HG02981 (cell line): Measurements from ENCODE around the gene ARMC2.
A peak's percentile ranks its signal among the peaks of the same experiment; 100 is the strongest.

Experiments
- ATAC-seq: cut with Tn5 transposase; IDR thresholded peaks from one replicate; pipeline ENCODE4 v1.9.1; 2021; ENCODE audit warnings: mild to moderate bottlenecking, moderate library complexity; ENCODE audit not compliant: unreplicated experiment

ARMC2 gene

DNA sequence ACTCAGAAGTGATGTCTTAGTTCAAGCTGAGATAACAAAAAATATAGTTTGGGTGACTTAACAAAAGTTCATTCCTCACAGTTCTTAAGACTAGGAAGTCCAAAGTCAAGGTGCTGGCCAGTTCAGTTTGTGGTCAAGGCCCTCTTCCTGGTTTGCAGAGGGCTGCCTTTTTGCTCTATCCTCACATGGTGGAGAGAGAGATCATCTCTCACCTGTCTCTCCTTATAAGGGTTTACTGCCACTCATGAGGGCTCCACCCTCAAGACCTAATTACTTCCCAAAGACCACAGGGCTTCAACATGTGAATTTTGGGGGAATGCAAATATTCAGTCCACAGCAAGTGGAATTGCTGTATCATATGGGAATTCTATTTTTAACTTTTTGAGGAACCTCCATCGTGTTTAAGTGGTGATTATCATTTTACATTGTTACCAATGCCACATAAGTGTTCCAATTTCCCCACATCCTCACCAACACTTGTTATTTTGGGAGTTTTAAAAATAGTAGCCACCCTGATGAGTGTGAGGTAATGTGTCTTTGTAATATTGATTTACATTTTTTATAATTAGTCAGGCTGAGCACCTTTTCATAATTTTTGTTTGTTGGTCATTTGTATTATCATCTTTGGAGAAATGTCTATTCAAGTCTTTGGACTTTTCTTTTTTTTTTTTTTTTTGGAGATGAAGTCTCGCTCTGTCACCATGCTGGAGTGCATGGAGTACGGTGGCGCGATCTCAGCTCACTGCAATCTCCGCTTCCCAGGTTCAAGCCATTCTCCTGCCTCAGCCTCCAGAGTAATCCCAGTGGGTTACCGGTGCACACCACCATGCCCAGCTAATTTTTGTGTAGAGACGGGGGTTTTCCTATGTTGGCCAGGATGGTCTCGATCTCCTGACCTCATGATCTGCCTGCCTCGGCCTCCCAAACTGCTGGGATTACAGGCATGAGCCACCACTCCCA lies 134.2 kb downstream of the ARMC2 start:
- ATAC-seq, result no peak

DNA sequence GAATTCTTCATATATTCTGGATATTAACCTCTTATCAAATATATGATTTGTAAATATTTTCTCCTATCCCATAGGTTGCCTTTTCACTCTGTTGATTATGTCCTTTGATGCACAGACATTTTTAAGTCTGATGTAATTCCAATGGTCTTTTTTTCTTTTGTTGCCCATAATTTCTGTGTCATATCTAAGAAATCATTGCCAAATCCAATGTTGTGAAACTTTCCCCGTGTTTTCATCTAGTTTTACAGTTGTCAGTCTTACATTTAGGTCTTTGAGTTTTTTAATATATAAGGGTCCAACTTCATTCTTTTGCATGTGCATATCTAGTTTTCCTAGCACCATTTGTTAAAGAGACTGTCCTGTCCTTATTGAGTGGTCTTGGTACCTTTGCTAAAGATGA lies 134.9 kb downstream of the ARMC2 start:
- no peak for ATAC-seq

DNA sequence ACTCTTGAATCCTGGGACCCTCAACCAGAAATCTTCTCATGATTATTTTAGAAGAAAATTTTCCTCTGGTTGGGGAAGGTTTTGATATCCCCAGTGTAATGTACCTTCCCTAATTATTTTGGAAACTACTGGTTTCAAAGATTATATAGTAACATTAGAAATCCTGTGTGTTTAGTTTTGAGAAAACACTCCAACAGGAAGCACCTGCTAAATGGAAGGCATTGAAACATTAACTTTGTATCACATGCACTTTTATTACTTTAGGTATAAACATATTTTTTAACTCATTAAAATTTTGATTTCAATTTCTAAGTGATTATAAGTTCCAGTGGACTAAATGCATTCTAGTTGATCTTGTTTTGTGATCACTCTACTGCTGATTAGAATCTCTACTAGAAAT lies 137.1 kb downstream of the ARMC2 start:
- no peak for ATAC-seq

DNA sequence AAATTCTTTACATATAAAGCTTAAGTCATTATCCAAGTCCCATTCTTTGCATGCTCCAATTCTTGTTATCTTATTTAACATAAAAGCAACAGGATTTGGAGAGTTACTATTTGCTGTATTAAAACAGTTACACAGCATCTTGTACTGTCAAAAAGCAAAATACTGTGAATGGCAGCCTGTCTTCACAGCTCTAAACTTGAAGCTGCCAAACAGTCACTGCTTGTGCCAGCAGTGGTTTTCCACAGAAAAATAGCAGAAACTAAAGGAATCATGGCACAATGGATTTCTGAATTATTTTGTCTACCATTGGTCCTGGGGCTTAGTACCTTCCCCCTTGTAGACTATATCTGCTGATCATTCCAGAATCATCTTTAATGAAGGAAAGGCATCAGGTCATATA lies 138.9 kb downstream of the ARMC2 start:
- no peak for ATAC-seq

DNA sequence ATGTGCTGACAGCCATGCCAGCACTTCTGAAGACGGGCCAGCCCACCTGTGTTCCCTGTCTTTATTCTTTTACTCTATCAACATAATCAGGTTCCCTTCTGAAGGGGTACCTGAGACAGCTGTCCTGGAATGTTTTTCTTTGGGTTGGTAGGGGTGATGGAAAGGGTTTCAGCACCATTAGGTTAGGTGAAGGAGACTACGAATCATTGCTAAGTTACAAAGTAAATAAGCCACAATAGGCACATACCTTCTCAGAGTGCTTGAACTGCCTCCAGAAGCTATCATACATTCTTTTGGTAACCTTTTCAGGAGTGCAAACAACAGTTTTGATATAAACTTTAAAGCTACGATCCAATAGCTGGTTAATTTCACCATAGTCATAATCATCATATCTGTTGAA lies 140.1 kb downstream of the ARMC2 start:
- no peak for ATAC-seq

DNA sequence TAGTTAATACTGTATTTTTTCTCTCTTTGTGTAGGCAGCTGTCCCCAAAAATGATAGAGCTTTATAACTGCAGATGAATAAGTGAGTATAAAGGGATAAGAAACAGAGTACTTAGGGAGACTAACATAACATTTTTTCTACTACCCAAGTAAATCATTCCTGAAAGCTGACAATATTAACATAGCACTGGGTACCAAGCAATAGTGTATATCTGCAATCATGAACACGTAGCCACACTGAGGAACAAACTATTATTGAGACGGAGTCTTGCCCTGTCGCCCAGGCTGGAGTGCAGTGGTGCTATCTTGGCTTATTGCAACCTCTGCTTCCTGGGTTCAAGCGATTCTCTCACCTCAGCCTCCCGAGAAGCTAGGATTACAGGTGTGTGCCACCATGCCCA lies 140.5 kb downstream of the ARMC2 start:
- no peak for ATAC-seq

DNA sequence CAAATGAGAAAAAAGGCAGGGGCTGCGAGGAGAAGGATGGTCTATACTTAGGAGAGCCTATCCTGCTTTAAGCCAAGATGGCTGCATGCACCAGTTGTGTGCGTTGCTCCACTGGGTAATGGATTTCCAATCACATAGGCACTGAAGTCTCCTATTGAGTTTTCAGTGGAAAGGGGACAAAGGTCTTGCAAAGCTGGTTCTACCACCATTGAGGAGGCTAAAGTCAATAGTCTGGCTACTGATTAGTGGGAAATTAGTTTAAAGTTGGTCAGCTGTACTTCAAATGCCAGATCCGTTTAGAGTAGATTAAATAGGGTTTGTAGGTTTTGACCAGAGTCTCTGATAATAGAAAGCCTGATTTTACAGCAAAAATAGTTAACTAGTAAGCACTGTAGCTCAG lies 141.5 kb downstream of the ARMC2 start:
- no peak for ATAC-seq

DNA sequence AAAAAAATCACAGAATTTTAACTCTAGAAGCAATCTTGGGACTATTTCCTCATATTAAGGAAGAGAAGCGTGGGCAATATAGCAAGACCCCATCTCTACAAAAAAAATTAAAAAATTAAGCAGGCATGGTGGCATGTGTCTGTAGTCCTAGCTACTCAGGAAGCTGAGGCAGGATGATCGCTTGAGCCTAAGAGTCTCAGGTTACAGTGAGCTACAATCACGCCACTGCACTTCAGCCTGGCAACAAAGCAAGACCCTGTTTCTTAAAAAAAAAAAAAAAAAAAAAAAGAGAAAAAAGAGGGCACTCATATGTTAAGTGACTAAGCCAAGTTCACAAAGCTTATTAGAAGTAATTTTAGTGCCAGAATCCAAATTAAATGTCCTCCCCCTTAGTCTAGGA lies 145.7 kb downstream of the ARMC2 start:
- ATAC-seq, result no peak

DNA sequence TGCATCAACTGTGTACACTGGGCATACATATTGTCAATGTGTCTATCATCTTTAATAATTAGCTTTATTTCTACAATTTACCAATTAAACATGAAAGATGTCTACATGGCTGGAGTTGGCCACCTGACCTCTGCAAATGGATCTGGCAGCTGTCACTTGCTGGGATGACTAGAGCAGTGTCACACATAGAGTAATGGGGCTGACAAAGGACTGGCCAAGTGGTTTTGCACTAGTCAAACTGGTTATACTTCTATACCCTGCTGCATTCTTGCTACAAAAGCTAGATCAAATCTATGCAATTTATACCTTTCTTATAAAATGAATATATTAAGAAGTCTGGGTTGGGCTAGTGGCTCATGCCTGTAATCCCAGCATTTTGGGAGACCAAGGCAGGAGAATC lies 147.1 kb downstream of the ARMC2 start:
- no peak for ATAC-seq

DNA sequence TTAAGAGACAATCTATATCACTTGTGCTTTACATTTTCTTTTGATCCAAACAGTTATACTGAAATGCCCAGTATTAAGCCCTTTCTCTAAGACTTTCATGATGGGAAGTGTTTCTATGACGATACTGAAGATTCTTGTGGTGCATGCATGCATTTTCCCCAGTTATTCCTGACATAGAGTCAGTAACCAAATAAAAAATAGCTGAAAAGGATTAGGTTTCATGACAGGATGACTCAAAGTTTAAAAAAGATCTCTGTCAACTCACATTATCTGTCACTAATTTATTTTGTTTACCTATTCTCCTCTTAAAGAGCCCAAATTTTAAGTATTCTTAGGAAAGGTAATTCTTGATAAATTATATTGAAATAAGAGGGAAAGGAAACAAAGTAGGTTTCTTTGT lies 148.0 kb downstream of the ARMC2 start:
- no peak for ATAC-seq

DNA sequence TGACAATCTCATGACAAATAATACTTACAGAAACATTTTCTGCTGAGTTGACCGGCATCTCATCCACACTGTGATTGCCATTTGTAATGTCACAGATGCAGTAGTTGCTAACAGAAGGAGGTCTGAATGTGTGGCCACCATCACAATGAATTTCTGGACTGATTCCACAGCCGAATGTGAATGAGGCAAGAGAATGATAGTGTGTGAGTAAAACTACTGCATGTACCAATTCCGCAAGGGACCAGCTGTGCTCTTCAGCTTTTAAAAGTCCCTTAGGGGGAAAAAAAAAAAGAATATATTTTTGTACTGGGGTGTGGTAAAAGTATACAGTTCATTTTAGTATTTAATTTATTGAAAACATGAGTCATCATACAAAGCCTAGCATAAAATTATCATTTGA lies 150.3 kb downstream of the ARMC2 start:
- ATAC-seq, result no peak

DNA sequence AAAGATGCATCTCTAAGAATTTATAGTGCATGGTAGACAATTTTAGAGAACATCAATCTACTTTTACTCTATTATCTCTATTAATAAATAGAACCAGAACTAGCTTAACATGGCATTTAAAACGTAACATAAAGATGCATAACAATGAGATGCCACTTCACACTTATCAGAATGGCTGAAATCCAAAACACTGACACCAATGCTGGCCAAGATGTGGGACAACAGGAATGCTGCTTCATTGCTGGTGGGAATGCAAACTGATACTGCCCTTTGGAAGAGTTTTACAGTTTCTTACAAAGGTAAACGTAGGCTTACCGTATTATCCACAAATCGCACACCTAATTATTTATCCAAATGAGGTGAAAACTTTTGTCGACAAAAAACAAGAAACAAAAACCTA lies 151.2 kb downstream of the ARMC2 start:
- ATAC-seq, result no peak

DNA sequence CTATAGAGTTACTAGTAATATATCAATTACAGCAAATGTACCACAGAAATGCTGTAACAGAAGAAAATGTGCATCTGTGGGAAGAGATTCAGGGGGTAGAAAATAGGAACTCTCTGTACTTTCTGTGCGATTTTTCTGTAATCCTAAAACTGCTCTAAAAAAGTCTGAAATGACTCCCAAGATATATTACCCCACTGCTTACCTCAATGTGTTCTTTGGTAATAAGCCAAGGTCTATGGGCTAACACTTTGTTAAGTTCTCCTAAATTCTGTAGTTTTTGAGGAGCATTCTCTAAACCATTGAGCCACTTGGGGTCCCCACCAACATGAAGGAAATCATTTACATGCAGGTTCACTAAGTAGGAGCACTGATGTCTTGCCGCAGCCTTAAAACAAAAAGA lies 152.1 kb downstream of the ARMC2 start:
- ATAC-seq, result no peak

DNA sequence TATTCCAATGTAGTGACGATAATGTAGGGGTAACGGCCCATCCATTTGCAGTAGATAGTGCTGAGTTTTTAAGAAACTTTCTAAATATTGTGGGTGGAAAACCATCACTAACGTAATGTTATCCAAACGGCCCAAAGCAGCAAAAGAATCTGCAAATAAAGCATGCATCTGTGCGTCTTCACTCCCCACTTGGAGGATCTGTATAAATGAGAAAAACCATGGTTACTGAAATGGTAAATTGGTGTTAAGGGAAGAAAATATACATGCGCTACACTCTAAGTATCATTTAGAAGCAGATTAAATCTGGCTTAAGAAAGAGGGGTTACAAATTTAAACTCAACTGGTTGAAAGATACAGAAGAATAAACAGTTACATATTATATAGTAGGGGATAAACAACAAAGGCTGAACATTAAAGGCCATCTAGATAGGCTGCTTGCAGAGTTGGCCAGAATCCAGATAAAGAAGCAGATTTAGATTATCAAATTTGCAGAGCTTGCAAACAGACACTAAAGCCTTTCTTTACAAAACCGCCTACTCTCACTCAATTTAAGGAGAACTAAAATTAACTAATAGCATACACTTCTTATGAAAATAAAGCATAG lies 153.2 kb downstream of the ARMC2 start:
- ATAC-seq, result no peak

DNA sequence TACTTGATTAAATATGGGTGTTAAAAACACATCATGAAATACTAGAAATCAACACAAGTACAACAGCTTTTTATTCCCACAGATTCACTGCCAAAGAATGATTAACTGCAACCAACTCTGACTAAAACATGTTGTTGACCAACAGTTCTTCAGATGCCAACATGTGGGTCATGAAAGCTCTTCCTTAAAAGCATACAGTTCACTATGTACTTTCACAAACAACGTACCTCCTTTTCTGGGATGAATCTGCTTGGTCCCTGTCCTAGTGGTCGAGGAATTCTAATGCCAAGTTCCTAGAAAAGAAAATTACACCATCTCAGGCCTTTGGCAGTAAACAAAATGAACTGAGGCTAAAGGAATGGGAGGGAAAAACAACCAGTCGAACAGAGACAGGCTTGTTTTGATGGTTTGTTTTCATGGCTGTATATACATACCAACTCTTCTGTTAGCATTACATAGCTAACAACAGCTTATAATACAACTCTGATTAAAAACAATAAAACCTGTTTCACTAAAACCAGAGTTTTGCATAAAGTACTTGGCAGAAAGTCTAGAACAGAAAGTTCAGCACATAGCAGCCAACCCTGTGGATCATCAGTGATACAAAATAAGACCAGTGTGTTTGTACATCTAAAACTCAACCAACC lies 154.0 kb downstream of the ARMC2 start:
- ATAC-seq, result no peak

DNA sequence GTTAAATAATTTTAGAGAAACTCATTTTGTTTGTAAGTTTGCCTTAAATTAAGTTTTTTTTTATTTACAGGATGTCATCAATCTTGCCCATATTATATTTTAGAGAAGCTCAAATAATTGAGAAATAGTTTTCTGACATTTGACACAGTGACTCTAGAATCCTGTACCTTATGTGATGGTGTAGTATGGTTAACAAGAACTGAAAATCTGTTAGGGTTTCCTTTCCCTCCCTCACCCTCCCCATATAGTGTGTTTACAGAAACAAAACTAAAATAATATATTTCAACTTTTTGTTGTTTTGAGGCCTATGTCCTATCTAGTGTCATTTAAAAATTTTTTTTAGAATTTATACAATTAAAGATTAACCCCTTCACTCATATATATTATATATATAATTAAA lies 154.7 kb downstream of the ARMC2 start:
- no peak for ATAC-seq

DNA sequence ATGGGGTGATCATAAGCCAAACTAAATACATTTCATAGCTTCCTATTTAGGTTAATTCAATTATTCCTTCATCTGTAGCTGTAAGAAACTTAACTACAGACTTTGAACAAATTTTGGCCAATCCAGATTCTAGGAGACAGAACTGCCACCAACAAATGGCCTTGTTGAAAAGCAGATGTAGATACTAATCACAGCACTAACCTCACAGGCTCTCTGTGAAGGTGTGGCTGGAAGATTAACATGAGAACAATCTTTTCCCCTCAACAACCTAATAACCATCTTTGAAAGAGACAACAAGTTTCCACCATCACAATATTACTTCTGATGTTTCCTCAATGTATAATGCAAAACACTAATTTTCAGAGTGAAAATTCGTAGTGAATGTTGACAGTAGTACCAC lies 158.6 kb downstream of the ARMC2 start:
- ATAC-seq, result no peak

DNA sequence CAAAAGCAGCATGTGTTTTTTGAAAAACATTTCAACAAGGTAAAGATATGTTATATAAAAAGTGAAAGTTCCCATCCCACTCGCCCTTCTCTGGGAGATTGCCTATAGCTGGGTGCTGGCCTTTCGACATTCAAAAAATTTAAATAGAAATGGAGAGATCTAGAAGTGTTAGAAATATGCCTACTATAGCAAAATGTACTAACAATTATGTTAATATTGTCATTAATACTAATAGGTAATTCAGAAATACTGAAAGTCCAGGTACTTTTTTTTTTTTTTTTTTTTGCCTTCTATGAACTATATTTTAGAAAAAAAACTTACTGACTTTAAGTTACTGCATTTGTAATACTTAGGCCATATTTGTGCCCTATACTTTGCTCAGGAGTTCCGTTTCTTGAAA lies 159.3 kb downstream of the ARMC2 start:
- ATAC-seq, result no peak

DNA sequence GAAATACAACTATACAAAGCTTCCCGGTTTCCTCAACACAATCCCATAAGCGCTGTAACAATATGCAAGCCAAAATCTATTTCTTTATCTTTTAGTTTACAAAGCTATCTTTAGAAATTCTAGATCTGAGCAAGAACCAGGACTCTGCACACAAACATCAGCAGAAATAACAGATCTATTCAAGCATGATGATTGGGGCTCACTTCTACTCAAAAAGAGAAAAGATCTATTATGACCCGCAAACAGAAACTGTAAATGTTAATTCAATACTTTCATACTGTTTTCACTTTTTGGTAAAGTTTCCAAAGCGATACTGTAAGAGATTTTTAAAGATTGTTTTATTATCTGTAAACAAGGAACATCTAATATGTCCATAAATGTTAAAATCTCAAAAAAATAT lies 159.8 kb downstream of the ARMC2 start:
- ATAC-seq, result no peak

DNA sequence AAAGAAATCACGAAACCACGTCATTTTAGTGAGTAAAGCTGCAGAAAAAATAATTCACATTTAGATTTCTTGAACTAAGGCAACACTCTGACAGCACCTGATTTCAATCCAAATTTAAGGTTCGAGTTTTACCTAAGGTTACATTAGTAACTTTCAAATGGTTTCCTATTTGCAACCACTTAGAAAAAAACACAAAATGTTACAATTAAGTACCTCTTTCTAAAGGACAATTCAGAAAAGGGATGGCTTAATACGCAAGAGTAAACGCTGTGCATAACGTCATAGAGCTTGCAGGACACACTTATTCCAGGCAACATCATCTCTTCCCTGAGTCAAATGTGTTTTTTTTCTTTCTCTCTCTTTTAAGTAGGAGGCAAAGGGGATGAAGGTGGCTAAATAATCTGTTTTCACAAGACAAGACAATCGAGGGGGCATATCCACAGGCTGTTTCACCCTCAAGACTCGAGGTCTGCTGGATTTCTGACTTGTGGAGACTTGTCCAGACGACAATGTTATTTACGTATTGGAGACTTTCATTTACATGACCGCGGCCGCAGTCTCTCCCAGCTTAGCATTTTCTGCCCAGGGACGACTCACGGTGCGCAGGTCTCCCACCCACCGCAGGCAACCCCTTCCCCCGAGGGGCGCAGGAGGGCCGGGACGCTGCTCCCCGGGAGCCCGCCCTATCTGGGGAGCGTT lies 160.5 kb downstream of the ARMC2 start:
- ATAC-seq, result no peak

DNA sequence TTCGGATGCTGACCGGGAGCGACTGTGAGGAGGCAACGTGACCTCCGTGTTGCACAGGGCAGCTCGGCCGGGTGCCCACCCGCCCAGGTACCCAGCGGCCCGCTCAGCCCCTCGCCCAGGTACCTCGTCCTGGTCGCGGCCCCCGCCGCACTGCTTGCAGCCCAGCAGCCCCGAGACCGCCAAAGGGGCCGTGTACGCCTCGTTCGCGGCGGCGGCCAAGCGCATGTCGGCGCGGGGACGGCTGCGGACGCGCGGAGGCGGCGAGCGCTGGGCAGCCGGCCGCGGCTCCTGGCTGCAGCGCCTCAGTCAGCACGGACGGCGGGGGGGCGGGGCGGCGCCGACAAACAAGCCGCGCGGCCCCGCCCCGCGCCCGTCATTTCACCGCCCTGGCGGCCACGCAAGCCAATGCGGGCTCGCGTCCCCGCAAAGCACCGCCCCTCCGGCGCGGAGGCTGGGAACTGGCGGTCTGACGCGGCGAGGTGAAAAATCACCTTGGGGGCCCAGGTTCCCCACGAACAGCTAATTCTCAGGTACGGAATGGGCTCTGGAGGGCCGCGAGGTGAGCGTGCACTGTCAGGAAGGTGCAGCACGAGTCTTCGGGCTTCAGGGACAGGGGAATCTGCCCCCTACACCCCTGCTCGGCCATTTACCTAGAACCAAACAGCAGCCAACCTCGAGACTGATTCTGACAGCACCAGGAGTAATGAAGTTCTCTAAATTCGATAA lies 161.2 kb downstream of the ARMC2 start:
- ATAC-seq, result peak; percentile 92
